ENCODE measurements around the gene ACER2.

- TF ChIP-seq CTCF (IDR thresholded peaks at IDR 0.05) (no peak), POLR2A (IDR thresholded peaks at IDR 0.05) (no peak)
Measured at GRCh38 chr9:19369107-19369506, 39.7 kb upstream of the ACER2 start.

All from lower leg skin (tissue), 3 donors.